Activated CD8-positive, alpha-beta memory T cell treated with anti-CD3 and anti-CD28 coated beads for 24 hours (primary cell): ENCODE data around the gene CYP27B1.
"Not testable (repeated sequence)": the region's sequence is repeated elsewhere in the genome, so short reads cannot be mapped to it uniquely, and the experiment has no call there.

ENCODE experiments used
- DNase-seq: peaks from one replicate; pipeline ENCODE4 v3.0.0-alpha.2; 2020

CYP27B1 gene

DNA sequence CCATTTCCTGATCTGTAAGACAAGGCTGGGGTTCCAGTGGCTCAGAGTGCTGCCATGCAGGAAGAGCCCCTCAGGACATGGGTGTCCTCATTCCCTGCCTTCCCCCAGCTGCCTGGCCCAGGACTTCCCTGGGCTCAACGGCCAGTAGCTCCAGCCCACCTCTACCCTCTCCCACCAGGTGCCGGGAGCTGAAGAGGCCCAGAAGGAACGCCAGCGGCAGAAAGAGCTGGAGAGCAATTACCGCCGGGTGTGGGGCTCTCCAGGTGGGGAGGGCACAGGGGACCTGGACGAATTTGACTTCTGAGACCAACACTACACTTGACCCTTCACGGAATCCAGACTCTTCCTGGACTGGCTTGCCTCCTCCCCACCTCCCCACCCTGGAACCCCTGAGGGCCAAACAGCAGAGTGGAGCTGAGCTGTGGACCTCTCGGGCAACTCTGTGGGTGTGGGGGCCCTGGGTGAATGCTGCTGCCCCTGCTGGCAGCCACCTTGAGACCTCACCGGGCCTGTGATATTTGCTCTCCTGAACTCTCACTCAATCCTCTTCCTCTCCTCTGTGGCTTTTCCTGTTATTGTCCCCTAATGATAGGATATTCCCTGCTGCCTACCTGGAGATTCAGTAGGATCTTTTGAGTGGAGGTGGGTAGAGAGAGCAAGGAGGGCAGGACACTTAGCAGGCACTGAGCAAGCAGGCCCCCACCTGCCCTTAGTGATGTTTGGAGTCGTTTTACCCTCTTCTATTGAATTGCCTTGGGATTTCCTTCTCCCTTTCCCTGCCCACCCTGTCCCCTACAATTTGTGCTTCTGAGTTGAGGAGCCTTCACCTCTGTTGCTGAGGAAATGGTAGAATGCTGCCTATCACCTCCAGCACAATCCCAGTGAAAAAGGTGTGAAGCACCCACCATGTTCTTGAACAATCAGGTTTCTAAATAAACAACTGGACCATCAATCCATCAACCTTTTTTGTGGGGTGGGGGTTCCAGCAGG, 46.0 kb downstream of the CYP27B1 start:
- DNase-seq = no peak

DNA sequence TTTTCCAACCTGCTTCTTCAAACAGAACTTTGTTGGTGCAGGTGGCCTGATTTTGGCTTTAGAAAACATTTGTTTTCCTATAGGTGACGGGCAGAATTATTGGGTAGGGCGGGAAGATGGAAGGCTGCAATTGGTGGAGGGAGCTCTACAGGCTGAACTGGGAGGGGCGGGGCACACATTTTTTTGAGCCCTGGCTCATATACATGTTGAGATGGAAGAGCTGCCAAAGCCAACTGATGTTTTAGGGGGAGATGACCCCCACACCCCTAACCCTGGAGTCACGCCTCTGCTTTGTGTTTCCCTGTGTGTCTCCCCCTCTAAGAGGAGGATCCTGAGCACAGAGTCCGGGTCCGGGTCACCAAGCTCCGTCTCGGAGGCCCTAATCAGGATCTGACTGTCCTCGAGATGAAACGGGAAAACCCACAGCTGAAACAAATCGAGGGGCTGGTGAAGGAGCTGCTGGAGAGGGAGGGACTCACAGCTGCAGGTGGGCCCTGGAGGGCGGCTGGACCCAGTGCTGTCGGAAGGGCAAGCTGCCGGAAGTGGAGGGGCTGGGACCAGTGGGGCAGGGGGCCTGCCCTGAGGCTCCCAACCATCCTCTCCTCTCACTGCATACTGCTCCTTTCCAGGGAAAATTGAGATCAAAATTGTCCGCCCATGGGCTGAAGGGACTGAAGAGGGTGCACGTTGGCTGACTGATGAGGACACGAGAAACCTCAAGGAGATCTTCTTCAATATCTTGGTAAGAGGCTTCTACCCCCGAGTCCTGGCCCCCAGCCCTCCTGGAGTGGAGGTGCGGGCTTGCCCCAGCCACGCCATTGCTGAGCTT, 46.9 kb downstream of the CYP27B1 start:
- DNase-seq = no peak

- no peak for DNase-seq
Observed at GRCh38 chr12:57718641-57719528, 48.0 kb downstream of the CYP27B1 start.

- no peak for DNase-seq
Observed at GRCh38 chr12:57717846-57718640, 48.8 kb downstream of the CYP27B1 start.

- DNase-seq = no peak
Observed at GRCh38 chr12:57717131-57717530, 49.7 kb downstream of the CYP27B1 start.

DNA sequence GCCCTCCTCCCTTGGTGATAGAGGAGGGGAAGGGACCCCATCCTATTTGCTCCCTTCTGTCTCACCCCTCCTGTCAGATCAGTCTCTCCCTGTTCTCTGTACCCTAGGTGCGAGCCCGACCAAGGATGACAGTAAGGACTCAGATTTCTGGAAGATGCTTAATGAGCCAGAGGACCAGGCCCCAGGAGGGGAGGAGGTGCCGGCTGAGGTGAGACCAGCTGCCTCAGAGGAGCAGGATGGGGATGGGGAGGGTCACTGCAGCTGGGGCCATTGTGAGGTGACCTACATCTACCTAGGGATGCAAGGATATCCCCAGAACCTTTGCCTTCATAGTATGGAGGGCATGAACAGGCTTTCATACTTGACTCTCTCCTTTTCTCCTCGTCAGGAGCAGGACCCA, 50.6 kb downstream of the CYP27B1 start:
- no peak for DNase-seq

DNA sequence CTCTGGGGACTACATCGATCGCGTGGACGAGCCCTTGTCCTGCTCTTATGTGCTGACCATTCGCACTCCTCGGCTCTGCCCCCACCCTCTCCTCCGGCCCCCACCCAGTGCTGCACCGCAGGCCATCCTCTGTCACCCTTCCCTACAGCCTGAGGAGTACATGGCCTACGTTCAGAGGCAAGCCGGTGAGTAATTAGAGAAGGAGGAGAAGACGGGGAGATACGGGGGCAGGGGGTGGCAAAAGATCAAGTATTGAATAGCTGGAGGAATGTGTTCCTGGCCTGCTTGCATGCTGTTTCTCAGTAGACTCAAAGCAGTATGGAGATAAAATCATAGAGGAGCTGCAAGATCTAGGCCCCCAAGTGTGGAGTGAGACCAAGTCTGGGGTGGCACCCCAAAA, 51.1 kb downstream of the CYP27B1 start:
- no peak for DNase-seq

DNA sequence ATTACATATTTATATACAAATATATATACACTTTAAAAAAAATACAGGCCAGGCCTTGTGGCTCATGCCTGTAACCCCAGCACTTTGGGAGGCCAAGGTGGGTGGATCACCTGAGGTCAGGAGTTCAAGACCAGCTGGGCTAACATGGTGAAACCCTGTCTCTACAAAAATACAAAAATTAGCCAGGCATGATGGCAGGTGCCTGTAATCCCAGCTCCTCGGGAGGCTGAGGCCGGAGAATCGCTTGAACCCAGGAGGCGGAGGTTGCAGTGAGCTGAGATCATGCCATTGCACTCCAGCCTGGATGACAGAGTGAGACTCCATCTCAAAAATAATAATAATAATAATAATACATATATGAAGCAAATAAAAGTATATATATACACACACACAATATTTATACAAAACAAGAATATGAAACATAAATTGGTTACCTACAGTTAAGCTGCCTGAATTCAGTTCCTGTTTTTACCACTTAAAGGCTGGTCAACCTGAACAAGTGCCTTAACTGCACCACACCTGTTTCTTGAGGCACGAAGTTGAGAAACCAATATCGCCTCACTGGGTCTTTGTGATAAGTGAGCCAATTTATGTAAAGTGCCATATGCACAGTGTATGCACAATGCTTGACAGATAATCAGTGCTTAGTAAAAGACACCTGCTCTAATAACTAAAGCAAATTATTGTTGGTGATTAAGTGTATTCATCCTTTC, 51.7 kb downstream of the CYP27B1 start:
- DNase-seq = not testable (repeated sequence)

- no peak for DNase-seq
Observed at GRCh38 chr12:57713209-57713608, 53.7 kb downstream of the CYP27B1 start.

GRCh38 chr12:57712701-57713100, 54.2 kb downstream of the CYP27B1 start:
- no peak for DNase-seq
